ENCODE measurements around the gene NMNAT3.

The NMNAT3 gene

GRCh38 chr3:139574026-139574947 is 103.5 kb downstream of the NMNAT3 start:
- no peak for DNase-seq

GRCh38 chr3:139572847-139573672 is 104.7 kb downstream of the NMNAT3 start:
- DNase-seq = no peak

GRCh38 chr3:139571711-139572110 is 106.1 kb downstream of the NMNAT3 start:
- no peak for DNase-seq

- DNase-seq = no peak
Observed at GRCh38 chr3:139564294-139564861, 113.4 kb downstream of the NMNAT3 start.

GRCh38 chr3:139561959-139562676 is 115.7 kb downstream of the NMNAT3 start:
- no peak for DNase-seq

GRCh38 chr3:139561255-139561817 is 116.4 kb downstream of the NMNAT3 start:
- DNase-seq = no peak

- no peak for DNase-seq
Observed at GRCh38 chr3:139560411-139560810, 117.4 kb downstream of the NMNAT3 start.

GRCh38 chr3:139559541-139559940 is 118.2 kb downstream of the NMNAT3 start:
- no peak for DNase-seq

GRCh38 chr3:139558351-139559266 is 119.2 kb downstream of the NMNAT3 start:
- DNase-seq = no peak

- no peak for DNase-seq
Observed at GRCh38 chr3:139557041-139557440, 120.7 kb downstream of the NMNAT3 start.

GRCh38 chr3:139555249-139555648 is 122.5 kb downstream of the NMNAT3 start:
- no peak for DNase-seq

GRCh38 chr3:139554628-139555027 is 123.1 kb downstream of the NMNAT3 start:
- no peak for DNase-seq

- no peak for DNase-seq
Observed at GRCh38 chr3:139552632-139553365, 125.0 kb downstream of the NMNAT3 start.

GRCh38 chr3:139548801-139549200 is 129.0 kb downstream of the NMNAT3 start:
- DNase-seq = no peak

- no peak for DNase-seq
Observed at GRCh38 chr3:139547666-139548065, 130.1 kb downstream of the NMNAT3 start.

- DNase-seq = no peak
Observed at GRCh38 chr3:139546772-139547171, 131.0 kb downstream of the NMNAT3 start.

- no peak for DNase-seq
Observed at GRCh38 chr3:139541532-139542288, 136.1 kb downstream of the NMNAT3 start.

- no peak for DNase-seq
Observed at GRCh38 chr3:139540651-139541531, 136.9 kb downstream of the NMNAT3 start.

GRCh38 chr3:139538733-139539132 is 139.0 kb downstream of the NMNAT3 start:
- no peak for DNase-seq

All from NCI-H187 treated with DMSO at 0.1 percent for 48 hours (cell line).